CD4-positive, alpha-beta T cell (primary cell): Measurements from ENCODE around the gene SEMA6B. TPM values are rescaled to one million over a fixed set of nuclear protein-coding genes. Genes with fewer than 3 reads are reported as not detected.
"Not testable (repeated sequence)": the region's sequence is repeated elsewhere in the genome, so short reads cannot be mapped to it uniquely, and the experiment has no call there.

ENCODE experiments used
- ATAC-seq: fragments of 200-7000 bp; cut with Tn5 transposase; one replicate; pipeline ENCODE4 v1.10.0; 2022; ENCODE audit warnings: mild to moderate bottlenecking; ENCODE audit not compliant: poor library complexity
- CTCF ChIA-PET: fragments of 350-600 bp; sonication (Branson Sonifier 250); formaldehyde crosslinking; loops from one replicate; lab custom pipeline; 2021; ENCODE audit warnings: antibody characterized with exemption, inconsistent platforms; lab: Charles Lee
- POLR2A ChIA-PET: fragments of 350-600 bp; sonication (Branson Sonifier 250); formaldehyde crosslinking; loops from one replicate; lab custom pipeline; 2021; ENCODE audit warnings: antibody characterized with exemption, inconsistent platforms; lab: Charles Lee
- DNase-seq, 14 experiments: peaks; one replicate each; pipeline ENCODE4 v3.0.0-alpha.2; 2013 to 2020; ENCODE audit warnings: mixed read lengths in 2 of 14
- H3K27ac ChIP-seq, 2 donors: one replicate each; pipeline versions ENCODE4 v1.5.1 to v1.7.0; 2013; ENCODE audit warnings: low read length in 2 of 2, low read depth in 1 of 2, mild to moderate bottlenecking in 1 of 2
- H3K27me3 ChIP-seq, 2 experiments: 1 replicate in 1 of 2; 2 replicates in 1 of 2; pipeline versions ENCODE4 v1.6.1 to v1.7.0; 2013; ENCODE audit warnings: low read length in 2 of 2, control low read depth in 1 of 2, mild to moderate bottlenecking in 1 of 2, moderate library complexity in 1 of 2; ENCODE audit not compliant: insufficient read depth in 2 of 2, control insufficient read depth in 1 of 2
- H3K36me3 ChIP-seq: one replicate; pipeline ENCODE4 v1.6.1; 2013; ENCODE audit warnings: low read length, control low read depth; ENCODE audit not compliant: insufficient read depth
- H3K4me1 ChIP-seq: one replicate; pipeline ENCODE4 v1.6.1; 2013; ENCODE audit warnings: low read length, control low read depth; ENCODE audit not compliant: insufficient read depth
- H3K4me3 ChIP-seq: one replicate; pipeline ENCODE4 v1.5.1; 2013; ENCODE audit warnings: mild to moderate bottlenecking, low read length, moderate library complexity
- H3K9me3 ChIP-seq, 2 experiments: 1 replicate in 1 of 2; 2 replicates in 1 of 2; pipeline versions ENCODE4 v1.6.1 to v1.7.0; 2013; ENCODE audit warnings: low read length in 2 of 2, mild to moderate bottlenecking in 2 of 2, control low read depth in 1 of 2, moderate library complexity in 1 of 2; ENCODE audit not compliant: control insufficient read depth in 1 of 2, insufficient read depth in 1 of 2
- H3K27ac Mint-ChIP-seq: one replicate; pipeline ENCODE4 v1.8.0; 2020; ENCODE audit warnings: mixed read lengths
- H3K27me3 Mint-ChIP-seq: one replicate; pipeline ENCODE4 v1.8.0; 2021; ENCODE audit warnings: mixed read lengths
- H3K36me3 Mint-ChIP-seq: one replicate; pipeline ENCODE4 v1.8.0; 2021; ENCODE audit warnings: low read depth, mixed read lengths
- H3K4me1 Mint-ChIP-seq: one replicate; pipeline ENCODE4 v1.8.0; 2021; ENCODE audit warnings: low read depth, mixed read lengths
- H3K4me3 Mint-ChIP-seq: one replicate; pipeline ENCODE4 v1.8.0; 2020; ENCODE audit warnings: mild to moderate bottlenecking, mixed read lengths
- H3K9me3 Mint-ChIP-seq: one replicate; pipeline ENCODE4 v1.8.0; 2020; ENCODE audit warnings: mixed read lengths
- CTCF ChIP-seq: fragments of 200-600 bp; IDR thresholded peaks from one replicate; pipeline ENCODE4 v1.8.0; 2022; ENCODE audit warnings: antibody characterized with exemption, mild to moderate bottlenecking
- intact Hi-C, 2 experiments: fragments of 100-400 bp; cut with DNase I in 1 of 2; cut with micrococcal nuclease in 1 of 2; formaldehyde crosslinking; loops; one replicate each; pipeline versions ENCODE4 v1.15.1 to v1.9.0; 2023 to 2025; cut with DNase I, micrococcal nuclease
- total RNA-seq, 174 experiments: library from RNA in 2 of 174; stranded (reverse) in 2 of 174; gene quantifications; one replicate each; pipeline ENCODE4 v1.2.3 and lab custom pipeline; 2021 to 2026

The SEMA6B gene
- total RNA-seq, 2 experiments from 2014 or later, result 0.14 to 0.17 TPM

- H3K27ac ChIP-seq, result no peak overlapping the region
- H3K4me1 ChIP-seq, result peaks cover 11% of the 10 kb centered on the region
- intact Hi-C loops, result no loop called here
- H3K36me3 ChIP-seq, result no peaks in the 10 kb centered on the region
- no peak for TF ChIP-seq CTCF
- Mint-ChIP-seq H3K4me1 (no peaks in the 10 kb centered on the region), H3K27ac (no peak overlapping the region), H3K36me3 (no peaks in the 10 kb centered on the region), H3K4me3 (no peak overlapping the region), H3K9me3 (no peaks in the 10 kb centered on the region), H3K27me3 (peaks cover 15% of the 10 kb centered on the region)
- DNase-seq, result no peak
- ChIA-PET POLR2A (no interaction called here), CTCF (no interaction called here)
- H3K4me3 ChIP-seq, result no peak overlapping the region
- peaks cover 6 to 13% of the 10 kb centered on the region in 2 experiments for H3K27me3 ChIP-seq
- no peaks in the 10 kb centered on the region for H3K9me3 ChIP-seq
- ATAC-seq, result no peak
Observed at GRCh38 chr19:4531562-4532165, 27.8 kb downstream of the SEMA6B start.

GRCh38 chr19:4529924-4530522, 29.5 kb downstream of the SEMA6B start:
- H3K4me1 ChIP-seq, result peaks cover 3% of the 10 kb centered on the region
- Mint-ChIP-seq H3K27me3 (peaks cover 10% of the 10 kb centered on the region), H3K27ac (no peak overlapping the region), H3K36me3 (no peaks in the 10 kb centered on the region), H3K4me3 (no peak overlapping the region), H3K9me3 (no peaks in the 10 kb centered on the region), H3K4me1 (no peaks in the 10 kb centered on the region)
- no peak for TF ChIP-seq CTCF
- no peak for ATAC-seq
- H3K27ac ChIP-seq, result no peak overlapping the region
- ChIA-PET POLR2A (no interaction called here), CTCF (no interaction called here)
- no peaks in the 10 kb centered on the region for H3K9me3 ChIP-seq
- no peaks in the 10 kb centered on the region for H3K36me3 ChIP-seq
- no peak overlapping the region for H3K4me3 ChIP-seq
- intact Hi-C loops, result loop anchor here in 1 of 2 experiments (5.0 kb wide), 1 partner anchor 283 kb away; the partner anchor contains the start of gene YJU2
- H3K27me3 ChIP-seq, result no peaks in the 10 kb centered on the region
- no peak for DNase-seq

- Histone ChIP-seq H3K27me3 (no peaks in the 10 kb centered on the region), H3K4me3 (no peak overlapping the region), H3K36me3 (no peaks in the 10 kb centered on the region), H3K27ac (no peak overlapping the region), H3K4me1 (no peaks in the 10 kb centered on the region), H3K9me3 (no peaks in the 10 kb centered on the region)
- Mint-ChIP-seq H3K27ac (no peak overlapping the region), H3K4me1 (no peaks in the 10 kb centered on the region), H3K4me3 (no peak overlapping the region), H3K9me3 (no peaks in the 10 kb centered on the region), H3K36me3 (no peaks in the 10 kb centered on the region), H3K27me3 (peaks cover 7% of the 10 kb centered on the region)
- ATAC-seq, result no peak
- no peak for DNase-seq
- no peak for TF ChIP-seq CTCF
- POLR2A ChIA-PET, result no interaction called here
- intact Hi-C loops, result loop anchor here in 1 of 2 experiments (5.0 kb wide), 1 partner anchor 282 kb away; the partner anchor contains the start of gene YJU2
- CTCF ChIA-PET, result no interaction called here
Observed at GRCh38 chr19:4528843-4529242, 30.6 kb downstream of the SEMA6B start.

GRCh38 chr19:4527377-4527776, 32.1 kb downstream of the SEMA6B start:
- DNase-seq, POLR2A ChIA-PET, H3K4me3 Mint-ChIP-seq, H3K4me3 ChIP-seq, H3K27ac ChIP-seq, H3K27ac Mint-ChIP-seq, H3K9me3 Mint-ChIP-seq, H3K36me3 Mint-ChIP-seq, ATAC-seq, H3K4me1 Mint-ChIP-seq, H3K4me1 ChIP-seq, H3K36me3 ChIP-seq, H3K9me3 ChIP-seq, CTCF ChIA-PET, H3K27me3 ChIP-seq, H3K27me3 Mint-ChIP-seq: not testable (repeated sequence)
- intact Hi-C loops, result loop anchor here in 1 of 2 experiments (5.0 kb wide), 1 partner anchor 280 kb away; the partner anchor contains the start of gene YJU2
